NOMO-1 treated with dmso at 0.1 percent for 144 hours (cell line): Measurements from ENCODE around the gene TOM1.

Experiments used
- DNase-seq: peaks from one replicate; lab custom pipeline; 2025; ENCODE audit not compliant: unreplicated experiment; lab: John Stamatoyannopoulos, UW

TOM1 gene

DNA sequence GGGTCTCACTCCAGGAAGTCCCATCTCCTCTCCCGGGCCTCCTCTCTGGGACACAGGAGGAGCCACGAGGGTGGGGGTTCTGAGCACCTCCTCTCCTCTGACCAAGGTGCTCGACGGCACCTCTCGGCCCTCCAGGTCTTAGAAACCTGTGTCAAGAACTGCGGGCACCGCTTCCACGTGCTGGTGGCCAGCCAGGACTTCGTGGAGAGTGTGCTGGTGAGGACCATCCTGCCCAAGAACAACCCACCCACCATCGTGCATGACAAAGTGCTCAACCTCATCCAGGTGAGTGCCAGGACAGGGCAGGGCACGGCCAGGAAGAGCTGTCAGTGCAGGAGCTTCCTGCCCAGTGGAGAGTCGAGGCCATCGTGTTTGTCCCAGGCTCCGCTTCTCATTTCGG, 23.2 kb downstream of the TOM1 start:
- DNase-seq: no peak

DNA sequence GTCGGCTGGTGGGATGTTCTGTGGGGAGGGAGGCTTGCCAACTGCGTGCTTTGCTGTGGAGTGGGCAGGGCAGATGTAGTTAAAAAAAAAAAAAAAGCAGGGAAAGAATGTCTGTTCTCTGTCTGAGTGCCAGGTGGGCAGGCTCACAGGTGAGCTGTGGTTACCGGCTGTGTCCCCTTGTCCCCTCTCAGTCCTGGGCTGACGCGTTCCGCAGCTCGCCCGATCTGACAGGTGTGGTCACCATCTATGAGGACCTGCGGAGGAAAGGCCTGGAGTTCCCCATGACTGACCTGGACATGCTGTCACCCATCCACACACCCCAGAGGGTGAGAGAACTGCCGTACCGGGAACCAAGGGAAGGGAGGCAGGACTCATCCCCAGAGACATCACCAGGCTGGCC, 23.6 kb downstream of the TOM1 start:
- DNase-seq: no peak

DNA sequence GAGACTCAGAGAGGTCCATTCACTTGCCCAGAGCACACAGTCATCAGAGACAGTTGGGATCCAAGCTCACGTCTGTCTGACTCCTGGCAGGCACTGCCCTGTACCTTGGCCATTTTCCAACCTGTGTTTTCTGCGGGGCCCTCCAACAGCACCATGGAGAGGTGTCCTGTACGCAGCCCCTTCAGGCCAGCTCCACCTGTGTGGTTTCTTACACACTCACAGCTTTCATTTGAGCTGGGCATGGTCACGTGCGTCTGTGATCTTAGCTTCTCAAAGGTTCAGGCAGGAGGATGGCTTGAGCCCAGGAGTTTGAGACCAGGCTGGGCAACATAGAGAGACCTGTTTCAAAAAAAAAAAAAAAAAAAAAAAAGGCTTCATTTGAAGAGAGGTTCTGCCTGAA, 24.4 kb downstream of the TOM1 start:
- DNase-seq: no peak

DNA sequence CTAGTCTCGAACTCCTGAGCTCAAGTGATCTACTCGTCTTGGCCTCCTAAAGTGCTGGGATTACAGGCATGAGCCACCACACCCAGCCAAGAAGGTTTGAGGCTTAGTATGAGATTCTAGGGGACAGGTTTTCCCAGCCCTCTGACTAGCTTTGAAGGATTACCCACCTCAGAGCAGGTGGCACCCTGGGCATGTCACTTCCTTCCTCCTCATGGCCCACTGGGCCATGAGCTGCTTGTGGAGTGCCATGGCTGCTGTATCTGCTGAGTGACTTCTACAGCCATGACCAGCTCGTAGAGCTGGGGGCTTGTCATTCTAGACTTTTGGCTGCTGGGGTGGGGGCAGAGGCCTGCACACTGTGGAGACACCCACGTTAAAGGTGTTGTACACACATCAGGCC, 25.1 kb downstream of the TOM1 start:
- no peak for DNase-seq

DNA sequence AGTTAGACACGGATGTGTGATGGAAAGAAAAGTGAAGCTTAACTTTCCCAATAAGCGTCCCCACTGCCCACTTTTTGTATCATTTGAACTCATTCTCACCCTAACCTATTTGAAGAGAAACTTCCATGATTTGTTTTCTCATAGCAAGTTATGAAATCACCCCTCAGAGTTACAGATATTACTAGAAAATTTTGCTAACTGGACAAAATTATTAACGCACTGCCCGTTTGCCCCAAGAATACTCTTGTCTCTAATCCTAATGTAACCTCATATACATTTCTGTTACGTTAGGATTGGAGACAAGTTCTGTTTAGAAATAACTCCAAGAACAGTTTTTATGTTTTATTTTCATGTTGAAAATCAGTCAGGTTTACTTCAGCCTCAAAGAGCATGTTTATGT, 25.5 kb downstream of the TOM1 start:
- DNase-seq: no peak

DNA sequence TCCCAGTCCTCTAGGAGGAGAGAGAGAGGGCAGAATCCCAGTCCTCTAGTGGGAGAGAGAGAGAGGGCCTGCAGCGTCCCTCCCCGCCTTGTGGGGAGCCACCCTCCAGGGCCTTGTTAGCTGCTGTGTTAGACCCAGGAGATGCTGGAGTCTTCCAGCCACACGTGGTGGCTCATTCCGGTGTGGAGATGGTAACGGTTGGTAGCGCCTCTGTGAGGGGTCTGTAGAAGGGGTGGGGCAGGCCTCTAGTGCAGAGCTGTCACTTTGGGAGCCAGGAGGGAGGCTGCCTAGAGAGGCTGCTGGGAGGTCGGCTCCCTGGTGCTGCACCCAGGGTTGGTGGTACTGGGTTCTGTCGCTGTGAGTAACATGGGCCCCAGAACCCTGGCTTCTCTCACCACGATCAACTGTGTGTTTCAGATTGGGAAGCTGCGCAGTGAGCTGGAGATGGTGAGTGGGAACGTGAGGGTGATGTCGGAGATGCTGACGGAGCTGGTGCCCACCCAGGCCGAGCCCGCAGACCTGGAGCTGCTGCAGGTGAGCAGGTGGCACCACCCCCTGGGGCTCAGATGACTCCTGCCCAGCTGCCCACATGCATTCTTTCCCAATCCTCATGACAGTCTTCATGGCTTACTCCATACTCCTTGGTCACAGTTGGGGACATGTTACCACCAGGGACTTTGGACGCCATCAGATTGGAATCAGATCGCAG, 27.3 kb downstream of the TOM1 start:
- DNase-seq: no peak

DNA sequence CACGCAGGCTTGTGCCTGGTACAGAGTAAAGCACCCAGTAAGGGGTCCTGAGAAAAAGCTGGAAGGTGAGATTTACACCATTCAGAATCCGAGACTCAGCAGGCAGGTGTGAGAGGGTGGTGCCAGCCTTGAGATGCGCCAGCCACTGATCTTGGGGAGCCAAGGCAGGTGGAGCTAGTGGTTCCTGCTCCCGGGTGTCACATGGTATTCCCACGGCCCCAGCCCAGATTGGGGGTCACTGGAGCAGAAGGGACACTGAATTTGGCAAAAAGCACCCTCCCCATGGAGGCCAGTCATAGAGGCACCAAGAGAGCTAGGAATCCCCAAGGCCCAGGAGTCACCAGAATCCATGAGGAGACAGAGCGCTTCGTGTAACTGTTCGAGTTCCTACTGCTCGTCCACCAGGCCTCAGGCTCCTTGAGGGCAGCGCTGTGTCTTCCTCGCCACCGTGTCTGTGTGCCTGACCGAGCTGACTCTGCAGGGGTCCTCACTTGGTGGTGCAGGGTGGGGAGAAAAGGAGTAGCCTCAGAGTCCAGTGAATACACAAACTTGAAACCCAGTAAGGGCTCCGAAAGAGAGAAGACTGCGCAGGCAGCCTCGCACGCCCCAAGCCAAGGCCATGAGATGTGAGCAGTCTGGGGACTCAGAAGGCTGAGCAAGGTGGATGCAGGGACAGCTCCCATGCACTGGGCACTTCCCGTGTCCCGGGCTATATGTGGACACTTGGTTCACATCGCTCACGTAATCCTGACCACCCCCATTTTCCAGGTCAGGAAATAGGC, 28.2 kb downstream of the TOM1 start:
- DNase-seq: no peak

DNA sequence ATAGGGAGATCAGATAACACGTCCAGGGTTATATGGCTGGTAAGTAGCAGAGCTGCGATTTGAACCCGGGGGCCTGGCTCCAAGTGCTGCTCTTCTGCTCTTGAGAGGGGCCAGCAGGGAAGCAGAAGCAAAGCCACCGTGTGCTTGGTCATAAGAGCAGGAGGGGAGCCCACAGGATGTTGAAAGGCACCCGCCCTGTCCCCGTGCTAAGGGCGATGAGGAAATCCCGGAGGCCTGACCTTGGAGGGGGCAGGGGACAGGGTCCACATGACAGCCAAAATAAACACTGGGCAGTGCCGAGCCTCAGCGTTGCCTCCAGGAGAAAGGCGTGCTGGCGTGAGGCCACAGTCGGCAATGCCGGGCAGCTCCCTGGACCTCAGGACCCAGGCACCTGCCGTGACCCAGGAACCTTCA, 28.8 kb downstream of the TOM1 start:
- peak; percentile 77 for DNase-seq

DNA sequence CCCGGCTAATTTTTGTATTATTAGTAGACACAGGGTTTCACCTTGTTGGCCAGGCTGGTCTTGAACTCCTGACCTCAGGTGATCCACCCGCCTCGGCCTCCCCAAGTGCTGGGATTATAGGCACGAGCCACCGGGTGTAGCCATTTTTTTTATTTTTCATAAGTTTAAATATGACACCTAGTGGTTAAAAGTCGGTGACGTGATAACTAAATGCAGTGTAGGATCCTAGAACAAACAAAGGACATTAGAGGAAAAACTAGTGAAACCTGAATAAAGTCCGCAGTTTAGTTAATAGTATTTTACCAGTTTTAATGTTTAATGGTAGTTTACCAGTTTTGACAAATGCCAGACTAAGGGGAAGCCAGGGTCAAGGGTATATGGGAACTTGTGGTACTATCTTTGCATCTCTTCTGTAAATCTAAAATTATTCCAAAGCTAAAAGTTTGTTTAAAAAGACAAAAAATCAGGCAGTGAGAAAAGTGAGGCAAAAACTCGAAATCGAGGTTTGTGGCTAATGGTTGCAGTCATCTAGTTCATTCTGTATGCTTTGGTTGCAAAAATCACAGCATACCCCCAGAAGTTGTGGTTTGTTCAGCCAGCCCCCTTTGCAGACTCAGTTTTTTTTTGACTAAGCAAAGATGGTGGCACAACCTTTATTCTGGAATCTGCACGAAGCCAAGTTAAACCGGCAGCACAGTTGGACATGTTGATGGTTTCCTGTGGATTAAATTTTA, 29.6 kb downstream of the TOM1 start:
- no peak for DNase-seq

DNA sequence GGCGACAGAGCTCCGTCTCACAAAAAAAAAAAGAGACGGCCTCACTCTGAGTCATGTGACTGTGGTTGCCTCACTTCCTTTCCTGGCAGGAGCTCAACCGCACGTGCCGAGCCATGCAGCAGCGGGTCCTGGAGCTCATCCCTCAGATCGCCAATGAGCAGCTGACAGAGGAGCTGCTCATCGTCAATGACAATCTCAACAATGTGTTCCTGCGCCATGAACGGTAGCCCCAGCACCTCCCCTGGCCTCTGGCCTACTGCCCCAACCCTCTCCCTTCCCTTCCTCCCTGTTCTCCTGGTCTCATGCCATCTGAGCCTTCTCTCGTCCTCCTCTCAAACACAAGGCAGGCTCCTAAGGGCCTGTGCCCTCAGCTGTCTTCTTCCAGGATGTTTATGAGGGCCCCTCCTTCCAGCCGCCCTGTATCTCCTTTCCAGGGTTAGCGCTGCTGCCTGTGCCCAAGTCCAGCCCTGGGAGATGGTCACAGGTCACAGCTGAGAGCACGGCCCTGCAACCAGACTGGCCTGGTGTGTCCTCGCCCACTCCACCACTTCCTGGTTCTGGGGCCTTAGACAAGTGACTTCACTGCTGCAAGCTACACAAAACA, 30.7 kb downstream of the TOM1 start:
- peak; percentile 92 for DNase-seq

DNA sequence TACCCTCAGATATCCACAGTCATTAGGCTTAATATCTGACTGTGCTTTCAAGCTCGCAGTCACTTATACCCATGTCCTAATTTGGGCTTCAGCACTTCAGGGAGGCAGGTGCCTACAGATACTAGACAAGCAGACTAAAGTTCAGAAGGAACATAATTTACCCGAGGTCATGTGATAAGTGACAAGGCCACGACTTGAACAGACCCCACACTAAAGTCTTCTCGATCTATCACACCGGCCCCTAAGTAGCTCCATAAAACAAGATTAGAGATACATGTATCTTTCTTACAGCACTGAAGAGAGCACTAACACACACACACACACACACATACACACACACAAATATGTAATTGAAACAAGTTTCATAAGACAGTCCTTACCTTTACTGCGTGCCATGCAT, 32.6 kb downstream of the TOM1 start:
- no peak for DNase-seq

DNA sequence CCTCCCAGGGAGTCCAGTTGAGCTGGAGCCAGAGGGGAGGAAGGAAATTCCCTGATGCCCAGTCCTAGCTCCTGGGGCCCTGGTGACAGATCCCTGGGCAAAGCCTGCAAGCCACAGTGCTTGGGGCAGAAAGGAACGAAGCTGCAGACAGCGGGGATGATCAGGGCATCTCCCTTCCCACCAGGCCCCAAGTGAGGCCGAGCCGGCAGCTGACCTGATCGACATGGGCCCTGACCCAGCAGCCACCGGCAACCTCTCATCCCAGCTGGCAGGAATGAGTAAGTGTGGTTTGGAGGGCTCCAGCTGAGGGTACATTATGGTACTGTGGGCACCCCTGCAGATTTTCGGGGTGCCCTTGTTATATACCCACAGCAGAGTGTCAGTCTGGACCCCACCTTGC, 33.5 kb downstream of the TOM1 start:
- no peak for DNase-seq

DNA sequence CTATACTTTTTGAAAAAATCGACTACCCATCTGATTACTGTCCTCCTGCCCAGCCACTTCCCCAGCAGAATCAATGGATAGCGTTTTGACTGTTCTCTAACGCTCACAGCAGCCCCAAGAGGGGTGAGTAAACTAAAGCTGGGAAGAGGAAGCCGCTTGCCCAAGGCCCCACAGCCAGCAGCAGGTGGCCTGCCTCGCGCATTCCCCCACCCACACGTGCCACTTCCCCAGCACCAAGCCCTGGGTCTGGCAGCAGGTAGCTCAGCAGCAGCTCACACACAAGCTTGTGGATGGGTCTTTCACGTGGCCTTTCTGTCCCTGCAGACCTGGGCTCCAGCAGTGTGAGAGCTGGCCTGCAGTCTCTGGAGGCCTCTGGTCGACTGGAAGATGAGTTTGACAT, 34.3 kb downstream of the TOM1 start:
- DNase-seq: peak; percentile 28

DNA sequence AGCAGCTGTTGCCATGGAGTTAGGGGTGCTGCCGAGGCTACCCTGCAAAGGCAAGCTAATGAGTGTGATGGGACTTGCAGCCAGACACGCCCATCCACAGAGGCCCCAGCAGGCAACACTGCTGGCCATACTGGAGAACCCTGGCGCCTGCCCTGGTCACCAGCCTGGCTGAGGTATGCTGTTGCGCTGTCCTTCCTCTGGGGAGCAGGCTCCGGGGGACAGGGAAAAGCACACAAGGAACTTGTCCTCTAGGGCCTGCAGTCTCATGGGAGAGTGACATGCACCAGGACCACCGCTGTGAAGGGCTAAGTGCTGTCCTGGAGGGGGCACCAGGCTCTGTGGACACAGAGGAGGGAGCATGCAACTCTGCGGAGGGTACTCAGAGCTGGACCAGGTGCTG, 35.8 kb downstream of the TOM1 start:
- DNase-seq: no peak

DNA sequence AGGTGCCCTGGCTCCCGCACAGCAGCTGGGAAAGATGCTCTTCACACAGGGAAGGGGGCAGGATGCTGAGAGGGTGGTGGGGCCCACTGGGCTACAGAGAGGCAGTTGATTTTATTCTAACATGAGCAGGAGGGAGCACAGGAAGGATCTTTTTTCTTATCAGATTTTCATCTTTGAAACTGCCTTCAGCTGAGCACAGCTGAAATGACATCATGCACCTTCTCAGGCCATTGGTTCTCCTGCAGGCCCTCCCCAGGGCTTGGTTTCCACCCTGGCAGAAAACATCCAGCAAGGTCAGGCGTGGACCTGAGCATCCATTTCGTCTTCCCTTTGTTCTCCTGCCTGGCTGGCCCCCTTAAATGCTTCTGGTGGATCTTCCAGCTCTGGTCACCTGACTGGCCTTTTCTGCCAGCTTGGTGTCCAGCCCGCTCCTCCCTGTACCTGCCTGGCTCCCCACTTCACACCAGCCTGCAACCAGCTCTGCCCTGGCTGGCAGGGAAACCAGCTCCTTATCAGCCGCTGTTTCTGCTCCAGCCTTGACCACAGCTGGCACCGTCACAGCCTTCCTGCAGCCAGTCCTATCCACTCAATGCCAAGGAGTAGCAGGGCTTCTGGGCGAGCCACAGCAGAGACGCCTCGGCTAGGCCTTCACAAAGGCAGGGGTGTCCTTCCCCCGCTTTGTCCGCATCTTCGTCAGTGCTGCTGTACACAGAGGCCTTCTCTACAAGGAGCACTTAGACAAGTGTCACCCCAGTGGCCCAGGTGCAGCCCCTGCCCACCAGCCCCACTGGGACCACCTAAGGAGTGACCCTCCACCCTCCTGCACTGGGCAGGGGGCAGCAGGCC, 36.5 kb downstream of the TOM1 start:
- no peak for DNase-seq

DNA sequence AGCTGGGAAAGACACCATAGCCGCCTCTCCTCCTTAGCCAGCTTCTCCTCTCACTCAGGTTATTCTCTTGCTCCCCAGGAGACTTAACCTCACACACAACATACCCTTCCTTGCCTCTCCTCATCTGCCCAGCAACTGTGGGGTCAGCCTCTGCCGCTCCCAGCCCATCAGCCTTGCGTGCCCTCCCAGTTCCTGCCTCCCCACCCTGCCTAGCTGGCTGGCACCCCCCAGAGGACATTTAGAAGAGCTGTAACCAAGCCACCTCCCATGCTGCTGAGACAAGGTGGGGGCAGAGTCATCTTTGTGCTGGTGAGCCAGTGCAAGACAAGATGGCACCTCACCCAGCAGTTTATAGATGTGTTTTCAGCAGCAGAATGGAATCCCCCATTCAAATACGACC, 38.2 kb downstream of the TOM1 start:
- DNase-seq: no peak

DNA sequence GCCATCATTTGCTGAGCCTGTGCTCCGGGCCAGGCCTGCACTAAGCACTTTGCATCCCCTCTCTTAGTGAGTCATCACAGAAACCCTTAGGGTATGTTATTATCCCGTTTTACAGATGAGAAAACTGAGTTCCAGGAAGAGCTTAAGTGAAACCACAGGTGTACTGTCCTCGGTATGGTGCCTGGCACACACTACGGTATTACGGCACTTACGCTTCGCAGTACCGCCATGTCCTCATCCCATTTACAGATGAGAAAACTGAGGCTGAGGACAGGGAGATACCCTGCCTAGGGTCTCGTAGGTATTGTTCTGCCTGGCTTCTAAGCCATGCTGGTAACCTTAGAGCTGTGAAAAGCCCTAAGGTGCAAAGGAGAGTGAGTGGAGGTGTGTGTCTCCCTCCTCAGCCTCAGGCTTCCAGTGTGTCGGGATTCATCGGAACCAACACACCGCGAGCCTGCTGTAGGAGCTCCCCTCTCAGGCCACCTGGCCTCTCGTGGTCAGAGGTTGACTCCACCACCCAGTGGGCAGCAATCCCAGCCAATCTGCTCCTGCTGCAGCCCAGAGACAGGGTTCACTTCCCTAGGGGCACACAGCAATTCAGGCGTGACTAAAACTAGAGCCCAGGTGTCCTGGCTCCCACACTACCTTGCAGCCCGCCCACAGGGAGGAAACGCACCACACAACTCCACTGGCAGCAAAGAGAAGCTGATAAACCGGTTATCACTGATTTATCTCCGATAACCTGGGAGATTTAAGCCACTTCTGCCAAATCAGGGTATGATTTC, 41.6 kb downstream of the TOM1 start:
- DNase-seq: no peak

DNA sequence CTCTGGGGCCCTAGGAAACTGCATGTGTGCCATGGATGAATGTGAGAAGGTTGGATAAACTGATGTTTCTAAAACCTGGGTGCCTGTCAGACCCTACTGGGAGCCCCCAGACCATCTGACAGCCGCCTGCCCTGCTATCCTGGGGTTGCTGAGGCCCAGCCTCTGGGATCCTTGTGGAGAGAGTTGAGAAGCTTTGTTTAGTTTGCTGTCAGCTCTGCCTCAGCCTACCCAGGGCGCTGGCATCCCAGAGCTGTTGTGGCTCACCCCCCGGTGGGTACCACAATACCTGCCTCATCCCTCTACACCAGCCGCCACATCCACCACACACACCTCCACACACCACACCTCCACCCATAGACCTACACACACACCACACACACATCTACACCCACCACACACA, 42.7 kb downstream of the TOM1 start:
- DNase-seq: no peak

DNA sequence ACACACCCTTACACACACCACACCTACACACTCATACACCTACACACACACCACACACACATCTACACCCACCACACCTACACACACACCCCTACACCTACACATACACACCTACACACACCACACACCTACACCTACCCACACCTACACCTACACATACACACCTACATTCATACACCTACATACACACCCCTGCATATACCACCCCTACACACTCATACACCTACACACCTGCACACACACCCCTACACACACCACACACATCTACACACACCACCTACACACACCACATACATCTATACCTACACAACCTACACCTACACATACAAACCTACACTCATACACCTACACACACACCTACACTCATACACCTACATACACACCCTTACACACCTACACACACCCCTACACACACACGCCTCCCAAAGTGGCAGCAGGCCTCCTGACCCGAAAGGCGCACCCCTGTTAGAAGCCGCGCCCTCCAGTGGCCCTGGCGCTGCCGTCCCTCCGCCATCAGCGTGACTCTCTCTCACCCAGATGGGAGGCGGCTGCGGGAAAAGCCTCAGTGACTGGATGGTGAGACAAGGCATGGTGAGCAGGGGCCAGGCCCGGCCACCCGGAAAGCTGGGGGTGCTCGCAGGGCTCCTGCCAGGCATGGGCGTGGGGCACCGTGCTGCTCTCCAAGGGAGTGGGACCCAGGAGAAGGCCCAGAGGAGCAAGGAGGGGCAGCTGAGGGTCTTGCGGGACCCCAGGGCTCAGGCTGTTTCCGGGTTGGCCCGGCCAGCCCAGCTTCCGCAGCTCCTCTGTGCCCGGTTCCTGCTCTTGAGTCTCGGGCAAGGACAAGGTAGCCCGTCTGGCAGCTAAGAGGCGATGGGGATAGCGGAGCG, 44.2 kb downstream of the TOM1 start:
- no peak for DNase-seq
